Measurements from ENCODE around the gene RAB7B. TPM values are rescaled to one million over a fixed set of nuclear protein-coding genes. Genes with fewer than 3 reads are reported as not detected.

RAB7B gene
- total RNA-seq, 1 experiment from 2014 or later = 3.6 TPM

DNA sequence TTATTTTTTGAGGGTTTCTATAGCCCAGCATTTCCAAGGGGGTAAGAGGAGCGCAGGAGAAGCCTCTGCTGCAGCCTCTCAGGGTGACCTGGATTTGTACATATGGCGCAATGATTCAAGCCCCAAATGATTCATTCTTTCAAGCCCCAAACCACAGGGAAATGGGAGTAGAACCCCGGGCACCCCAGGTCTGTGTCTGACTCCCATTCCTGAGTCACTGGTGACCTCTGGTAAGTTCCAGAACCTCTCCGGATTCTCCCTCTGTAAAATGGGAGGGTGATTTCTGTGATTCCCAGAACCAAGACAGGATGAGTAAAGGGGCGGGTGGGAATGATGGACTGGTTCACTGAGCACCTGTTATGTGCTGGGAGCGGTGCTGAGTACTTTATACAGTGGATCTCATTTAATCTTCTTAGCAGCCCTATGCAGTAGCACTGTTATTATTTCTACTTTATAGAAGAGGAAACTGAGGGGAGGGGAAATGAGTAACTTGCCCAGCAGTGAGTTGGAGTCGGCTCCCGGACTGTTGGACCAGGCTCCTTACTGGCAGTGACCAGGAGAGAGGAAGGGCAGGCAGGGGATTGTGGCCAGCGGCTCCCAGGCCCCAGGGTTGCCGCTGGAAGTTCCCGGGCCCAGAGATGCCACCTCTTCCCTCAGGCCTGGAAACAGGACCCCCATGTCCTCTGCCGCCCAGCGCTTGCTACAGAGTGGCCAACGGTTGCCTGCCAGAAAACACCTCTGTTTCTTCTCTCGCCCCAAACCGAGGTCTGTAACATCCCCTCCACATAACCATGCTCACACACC, 39.6 kb downstream of the RAB7B start:
- peaks cover 5% of the 10 kb centered on the region for H3K36me3 Mint-ChIP-seq (ENCODE audit: insufficient read depth, unreplicated experiment)
- TF ChIP-seq, protein P1, sequence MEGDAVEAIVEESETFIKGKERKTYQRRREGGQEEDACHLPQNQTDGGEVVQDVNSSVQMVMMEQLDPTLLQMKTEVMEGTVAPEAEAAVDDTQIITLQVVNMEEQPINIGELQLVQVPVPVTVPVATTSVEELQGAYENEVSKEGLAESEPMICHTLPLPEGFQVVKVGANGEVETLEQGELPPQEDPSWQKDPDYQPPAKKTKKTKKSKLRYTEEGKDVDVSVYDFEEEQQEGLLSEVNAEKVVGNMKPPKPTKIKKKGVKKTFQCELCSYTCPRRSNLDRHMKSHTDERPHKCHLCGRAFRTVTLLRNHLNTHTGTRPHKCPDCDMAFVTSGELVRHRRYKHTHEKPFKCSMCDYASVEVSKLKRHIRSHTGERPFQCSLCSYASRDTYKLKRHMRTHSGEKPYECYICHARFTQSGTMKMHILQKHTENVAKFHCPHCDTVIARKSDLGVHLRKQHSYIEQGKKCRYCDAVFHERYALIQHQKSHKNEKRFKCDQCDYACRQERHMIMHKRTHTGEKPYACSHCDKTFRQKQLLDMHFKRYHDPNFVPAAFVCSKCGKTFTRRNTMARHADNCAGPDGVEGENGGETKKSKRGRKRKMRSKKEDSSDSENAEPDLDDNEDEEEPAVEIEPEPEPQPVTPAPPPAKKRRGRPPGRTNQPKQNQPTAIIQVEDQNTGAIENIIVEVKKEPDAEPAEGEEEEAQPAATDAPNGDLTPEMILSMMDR (IDR thresholded peaks at IDR 0.05; ENCODE audit: unreplicated experiment) = no peak
- H3K9me3 Mint-ChIP-seq (ENCODE audit: unreplicated experiment) = no peaks in the 10 kb centered on the region
- intact Hi-C loops (cut with micrococcal nuclease) = loop anchor here (1.0 to 2.0 kb wide), 2 partner anchors 12 to 17 kb away; no protein-coding TSS in a partner anchor
- peak overlapping the region; percentile 1 for H3K27ac Mint-ChIP-seq (ENCODE audit: low read depth, unreplicated experiment)
- peaks cover 30% of the 10 kb centered on the region for H3K27me3 Mint-ChIP-seq (ENCODE audit: insufficient read depth, unreplicated experiment)
- H3K4me1 Mint-ChIP-seq (ENCODE audit: insufficient read depth, unreplicated experiment) = peaks cover 43% of the 10 kb centered on the region
- no TSS peak for BruUV-seq (replicated peaks)
- ChIA-PET POLR2A (interaction anchor here (0.6 to 8.2 kb wide), 5 partner anchors 13 to 81 kb away, joined by 3 to 88 read pairs (median 5); no protein-coding TSS in a partner anchor), CTCF (interaction anchor here (1.1 to 8.1 kb wide), 6 partner anchors 12 to 172 kb away, joined by 3 to 68 read pairs (median 22); no protein-coding TSS in a partner anchor)
- peak; percentile 100 for DNase-seq (ENCODE audit: unreplicated experiment)
- H3K4me3 Mint-ChIP-seq (ENCODE audit: unreplicated experiment) = no peak overlapping the region

DNA sequence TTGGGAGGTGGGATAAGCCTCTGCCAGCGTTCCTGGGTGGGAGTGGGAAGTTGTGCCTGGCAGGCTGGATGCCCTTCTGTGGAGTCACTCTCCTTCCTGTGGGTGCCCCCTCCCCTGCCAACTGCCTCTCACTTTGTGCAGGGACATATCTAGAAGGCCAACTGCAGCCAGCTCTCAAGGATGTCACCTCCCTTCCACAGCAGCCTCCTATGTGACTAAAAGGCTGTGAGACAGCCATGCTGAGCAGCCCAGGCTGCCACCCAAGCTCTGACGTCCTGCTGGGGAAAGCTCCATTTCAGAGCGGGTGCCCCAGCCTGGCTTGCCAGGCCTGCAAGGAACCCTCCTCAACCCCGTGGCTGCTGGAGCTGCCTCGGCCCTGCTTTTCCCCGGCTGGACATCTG, 40.4 kb downstream of the RAB7B start:
- CTCF ChIA-PET = interaction anchor here (0.6 to 8.1 kb wide), 7 partner anchors 11 to 1142 kb away, joined by 3 to 58 read pairs (median 4); no protein-coding TSS in a partner anchor
- POLR2A ChIA-PET = interaction anchor here (0.6 to 8.2 kb wide), 4 partner anchors 13 to 82 kb away, joined by 3 to 88 read pairs (median 7); no protein-coding TSS in a partner anchor

DNA sequence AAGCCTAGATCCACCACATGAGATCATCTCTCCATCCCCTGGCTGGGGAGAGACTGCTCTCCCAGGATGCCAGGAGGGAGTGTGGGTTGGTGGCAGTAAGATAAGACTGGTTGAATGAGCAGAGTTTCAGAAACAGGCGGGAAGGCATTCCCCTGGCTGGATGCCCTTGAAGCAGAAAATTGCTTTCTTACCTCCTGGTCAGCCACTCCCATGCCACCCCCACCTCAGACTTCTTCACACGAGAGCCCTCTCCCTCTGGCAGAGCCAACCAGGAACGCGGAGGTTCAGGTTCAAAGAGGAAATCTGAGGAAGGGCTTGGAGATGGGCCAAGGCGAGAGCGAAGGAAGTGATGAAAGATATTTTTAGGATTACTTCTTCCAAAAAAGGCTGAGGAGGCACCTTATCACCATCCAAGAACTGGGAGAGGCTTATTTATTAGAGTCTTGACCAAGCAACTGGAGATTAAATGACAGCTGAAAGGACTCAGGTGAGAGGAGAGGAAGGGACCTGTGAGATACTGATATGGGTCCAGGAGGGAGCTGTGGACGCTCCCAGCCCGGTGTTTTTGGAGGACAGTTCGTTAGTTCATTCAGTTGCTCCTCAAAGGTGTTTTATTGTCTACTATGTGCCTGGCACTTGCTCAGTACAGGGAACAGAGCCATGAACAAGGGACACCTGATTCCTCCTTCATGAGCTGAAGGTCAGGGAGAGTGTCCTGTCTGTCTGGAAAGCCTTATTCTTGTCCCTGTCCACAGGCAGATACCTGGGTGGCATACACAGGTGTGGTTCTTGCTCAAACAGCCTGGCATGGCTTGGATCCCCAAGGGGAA, 41.0 kb downstream of the RAB7B start:
- ChIA-PET POLR2A (interaction anchor here (0.6 to 8.2 kb wide), 6 partner anchors 10 to 149 kb away, joined by 3 to 88 read pairs (median 4); partner anchors contain the start of gene SLC41A1), CTCF (interaction anchor here (0.5 to 8.1 kb wide), 13 partner anchors 11 to 1142 kb away, joined by 3 to 58 read pairs (median 3); no protein-coding TSS in a partner anchor)
- Mint-ChIP-seq H3K4me1 (ENCODE audit: insufficient read depth, unreplicated experiment) (peaks cover 34% of the 10 kb centered on the region), H3K27ac (ENCODE audit: low read depth, unreplicated experiment) (peak overlapping the region; percentile 40), H3K36me3 (ENCODE audit: insufficient read depth, unreplicated experiment) (no peaks in the 10 kb centered on the region), H3K9me3 (ENCODE audit: unreplicated experiment) (no peaks in the 10 kb centered on the region), H3K27me3 (ENCODE audit: insufficient read depth, unreplicated experiment) (peaks cover 39% of the 10 kb centered on the region), H3K4me3 (ENCODE audit: unreplicated experiment) (no peak overlapping the region)
- intact Hi-C loops (cut with micrococcal nuclease) = loop anchor here (2.0 kb wide), 1 partner anchor 15 kb away; no protein-coding TSS in a partner anchor
- peak; percentile 100 for DNase-seq (ENCODE audit: unreplicated experiment)
- BruUV-seq (replicated peaks) = TSS peak; percentile 84
- TF ChIP-seq, protein P1 (IDR thresholded peaks at IDR 0.05; ENCODE audit: unreplicated experiment) = no peak

More for the DNA sequence above, 40.4 kb downstream of the RAB7B start:
- no TSS peak for BruUV-seq (replicated peaks)
- no peaks in the 10 kb centered on the region for H3K36me3 Mint-ChIP-seq (ENCODE audit: insufficient read depth, unreplicated experiment)
- H3K4me1 Mint-ChIP-seq (ENCODE audit: insufficient read depth, unreplicated experiment) = peaks cover 36% of the 10 kb centered on the region
- TF ChIP-seq, protein P1 (IDR thresholded peaks at IDR 0.05; ENCODE audit: unreplicated experiment) = no peak
- peaks cover 34% of the 10 kb centered on the region for H3K27me3 Mint-ChIP-seq (ENCODE audit: insufficient read depth, unreplicated experiment)
- DNase-seq (ENCODE audit: unreplicated experiment) = peak; percentile 54
- no peak overlapping the region for H3K4me3 Mint-ChIP-seq (ENCODE audit: unreplicated experiment)
- H3K9me3 Mint-ChIP-seq (ENCODE audit: unreplicated experiment) = no peaks in the 10 kb centered on the region
- intact Hi-C loops (cut with micrococcal nuclease) = loop anchor here (1.0 to 2.0 kb wide), 2 partner anchors 12 to 16 kb away; no protein-coding TSS in a partner anchor
- peak overlapping the region; percentile 40 for H3K27ac Mint-ChIP-seq (ENCODE audit: low read depth, unreplicated experiment)
